ENCODE measurements around the gene FLNB. TPM values are rescaled to one million over a fixed set of nuclear protein-coding genes. Genes with fewer than 3 reads are reported as not detected.

FLNB gene
- total and polyA plus RNA-seq, 2 of the 8 experiments (the other 6 are each of a cell fraction or from before 2014, with no cell fraction given): 72.3 to 118 TPM

DNA sequence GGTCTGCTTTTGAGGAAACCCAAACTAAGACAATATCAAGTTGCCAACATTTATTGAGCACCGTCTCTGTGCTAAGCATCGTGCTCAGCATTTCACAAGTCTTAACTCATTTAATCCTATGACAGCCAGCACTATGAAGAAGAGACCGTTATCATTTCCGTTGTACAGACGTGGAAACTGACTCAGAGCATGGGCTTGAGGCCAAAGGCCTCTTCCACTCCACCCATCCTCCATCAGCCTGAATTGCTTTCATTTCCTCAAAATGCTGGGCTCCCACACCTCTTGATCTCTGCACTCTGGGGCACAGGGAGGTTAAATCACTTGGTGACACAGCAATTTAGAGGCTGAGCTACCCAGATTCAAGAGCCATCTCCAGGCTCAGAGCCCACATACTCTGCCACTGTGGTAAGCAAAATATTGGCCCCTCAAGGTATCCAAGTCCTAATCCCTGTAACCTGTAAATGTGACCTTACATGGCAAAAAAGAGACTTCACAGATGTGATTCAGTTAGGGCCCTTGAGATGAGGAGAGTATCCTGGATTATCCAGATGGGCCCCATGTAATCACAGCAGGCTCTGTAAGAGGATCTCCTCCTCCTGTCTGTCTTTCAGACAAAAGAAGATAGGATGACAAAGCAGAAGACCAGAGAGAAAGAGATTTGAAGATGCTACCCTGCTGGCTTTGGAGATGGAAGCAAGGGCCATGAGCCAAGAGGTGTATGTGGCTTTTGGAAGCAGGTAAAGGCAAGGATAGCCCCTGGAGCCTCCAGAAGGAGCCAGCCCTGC, 24.3 kb upstream of the FLNB start:
- CTCF ChIA-PET (ENCODE audit: partially characterized antibody): interaction anchor here (0.6 to 2.8 kb wide), 2 partner anchors 24 to 206 kb away, joined by 4 to 11 read pairs; partner anchors contain the start of gene FLNB
- Histone ChIP-seq H3K56ac (replicated peaks; ENCODE audit: insufficient read length, low read depth, low read length) (no peak overlapping the region), H3K9ac (replicated peaks in 1 of 4; ENCODE audit: extremely low read depth in 1 of 4, low read depth in 3 of 4, low read length in 3 of 4) (no peak overlapping the region), H3K4ac (replicated peaks; ENCODE audit: insufficient read length, low read depth, low read length) (no peak overlapping the region), H2BK20ac (ENCODE audit: low read length) (no peak overlapping the region), H3K79me1 (ENCODE audit: low read depth, low read length) (no peaks in the 10 kb centered on the region), H3K23me2 (ENCODE audit: low read depth, low read length) (no peaks in the 10 kb centered on the region), H3K9me3 (ENCODE audit: insufficient read depth in 2 of 2, low read depth in 1 of 2, low read length in 1 of 2) (no peaks in the 10 kb centered on the region), H3K27me3 (replicated peaks in 1 of 4; ENCODE audit: control insufficient read depth in 3 of 4, extremely low read depth in 1 of 4, insufficient read depth in 3 of 4, low read length in 3 of 4) (no peaks in the 10 kb centered on the region; a peak in 1 of 7 replicates), H3K18ac (ENCODE audit: extremely low read depth, low read length) (no peak overlapping the region), H4K5ac (ENCODE audit: insufficient read length, low read depth, low read length) (no peak overlapping the region), H3K4me3 (ENCODE audit: extremely low read depth in 1 of 4, insufficient read depth in 2 of 4, low read depth in 3 of 4, low read length in 4 of 4) (no peak overlapping the region), H4K20me1 (replicated peaks in 1 of 2; ENCODE audit: control insufficient read depth in 1 of 2, insufficient read depth in 2 of 2, low read length in 2 of 2) (no peaks in the 10 kb centered on the region), H3K79me2 (ENCODE audit: control insufficient read depth in 1 of 2, insufficient read depth in 2 of 2, low read length in 2 of 2) (no peaks in the 10 kb centered on the region), H2AK5ac (ENCODE audit: low read depth, low read length) (no peak overlapping the region), H2BK15ac (ENCODE audit: low read length) (no peak overlapping the region), H3K14ac (ENCODE audit: insufficient read length) (no peak overlapping the region), H4K8ac (ENCODE audit: extremely low read depth, insufficient read depth, low read length) (no peak overlapping the region), H3K4me1 (replicated peaks in 1 of 4; ENCODE audit: control insufficient read depth in 3 of 4, insufficient read depth in 4 of 4, low read length in 3 of 4) (no peaks in the 10 kb centered on the region), H3K4me2 (ENCODE audit: insufficient read depth in 1 of 2, low read depth in 2 of 2, low read length in 2 of 2) (no peak overlapping the region), H3K27ac (ENCODE audit: low read depth, low read length) (no peak overlapping the region), H2BK120ac (replicated peaks; ENCODE audit: low read depth, low read length) (no peak overlapping the region), H3K23ac (ENCODE audit: insufficient read length) (no peak overlapping the region), H3K36me3 (ENCODE audit: control insufficient read depth in 2 of 4, insufficient read depth in 4 of 4, low read length in 3 of 4) (no peaks in the 10 kb centered on the region), H2BK12ac (ENCODE audit: low read depth, low read length) (no peak overlapping the region), H2BK5ac (ENCODE audit: low read depth, low read length) (no peak overlapping the region), H4K91ac (replicated peaks; ENCODE audit: insufficient read length, low read length) (no peak overlapping the region), H2AFZ (ENCODE audit: low read length) (0 out of 2 replicates have a peak overlapping the region, but pooled peaks have one; percentile 29)
- no peak for DNase-seq (ENCODE audit: low read depth in 1 of 2, low spot score in 2 of 2)
- 96% methylated on average over 5 of the region's 5 CpGs; no CpG with 5 or more reads in 1 of the 2 experiments for WGBS, 2 experiments (ENCODE audit: extremely low coverage in 1 of 2, insufficient coverage in 1 of 2, insufficient read length in 1 of 2, insufficient replicate concordance in 2 of 2, low coverage in 1 of 2, low lambda C conversion rate in 2 of 2, missing lambda C conversion rate in 1 of 2)
- FAIRE-seq: no peak
- POLR2A ChIA-PET (ENCODE audit: partially characterized antibody): interaction anchor here (2.0 kb wide), 1 partner anchor 25 kb away, joined by 5 read pairs; the partner anchor contains the start of gene FLNB
- TF ChIP-seq BACH1 (IDR thresholded peaks at IDR 0.05; ENCODE audit: low read length): no peak; the same call in 1 of the 2 replicates
- TF ChIP-seq, protein P1, sequence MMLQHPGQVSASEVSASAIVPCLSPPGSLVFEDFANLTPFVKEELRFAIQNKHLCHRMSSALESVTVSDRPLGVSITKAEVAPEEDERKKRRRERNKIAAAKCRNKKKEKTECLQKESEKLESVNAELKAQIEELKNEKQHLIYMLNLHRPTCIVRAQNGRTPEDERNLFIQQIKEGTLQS (IDR thresholded peaks at IDR 0.05; ENCODE audit: insufficient read depth, low read depth, low read length): no peak
- TF ChIP-seq SRF (IDR thresholded peaks at IDR 0.05; ENCODE audit: low read depth, low read length): no peak
- no peak for TF ChIP-seq RXRA (IDR thresholded peaks at IDR 0.05; ENCODE audit: insufficient read depth, low read depth, low read length)
- TF ChIP-seq YY1 (IDR thresholded peaks at IDR 0.05; ENCODE audit: low read depth, low read length): no peak
- no peak for TF ChIP-seq RFX5 (IDR thresholded peaks at IDR 0.05; ENCODE audit: borderline replicate concordance, low read depth, low read length)
- TF ChIP-seq, protein P2, sequence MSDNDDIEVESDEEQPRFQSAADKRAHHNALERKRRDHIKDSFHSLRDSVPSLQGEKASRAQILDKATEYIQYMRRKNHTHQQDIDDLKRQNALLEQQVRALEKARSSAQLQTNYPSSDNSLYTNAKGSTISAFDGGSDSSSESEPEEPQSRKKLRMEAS (IDR thresholded peaks at IDR 0.05): no peak
- no peak for TF ChIP-seq TBP (IDR thresholded peaks at IDR 0.05; ENCODE audit: low read depth, low read length)
- TF ChIP-seq, protein P3, sequence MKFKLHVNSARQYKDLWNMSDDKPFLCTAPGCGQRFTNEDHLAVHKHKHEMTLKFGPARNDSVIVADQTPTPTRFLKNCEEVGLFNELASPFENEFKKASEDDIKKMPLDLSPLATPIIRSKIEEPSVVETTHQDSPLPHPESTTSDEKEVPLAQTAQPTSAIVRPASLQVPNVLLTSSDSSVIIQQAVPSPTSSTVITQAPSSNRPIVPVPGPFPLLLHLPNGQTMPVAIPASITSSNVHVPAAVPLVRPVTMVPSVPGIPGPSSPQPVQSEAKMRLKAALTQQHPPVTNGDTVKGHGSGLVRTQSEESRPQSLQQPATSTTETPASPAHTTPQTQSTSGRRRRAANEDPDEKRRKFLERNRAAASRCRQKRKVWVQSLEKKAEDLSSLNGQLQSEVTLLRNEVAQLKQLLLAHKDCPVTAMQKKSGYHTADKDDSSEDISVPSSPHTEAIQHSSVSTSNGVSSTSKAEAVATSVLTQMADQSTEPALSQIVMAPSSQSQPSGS (IDR thresholded peaks at IDR 0.05; ENCODE audit: low read length): no peak
- no peak for TF ChIP-seq HDAC6 (IDR thresholded peaks at IDR 0.05; ENCODE audit: low read depth, low read length)
